Fibroblast of pulmonary artery (primary cell): ENCODE measurements around the gene TRIM6.

Experiments used
- DNase-seq: peaks from one replicate; pipeline ENCODE4 v3.0.0-alpha.2; 2010; ENCODE audit warnings: low read depth
- H3K4me3 ChIP-seq: replicated peaks from 2 replicates; pipeline ENCODE4 v1.5.1; 2011; ENCODE audit warnings: low read depth, mild to moderate bottlenecking, control low read depth, low read length, moderate library complexity
- CTCF ChIP-seq: IDR thresholded peaks from 2 replicates; pipeline ENCODE4 v1.5.1; 2011; ENCODE audit warnings: mild to moderate bottlenecking, control low read depth, low read length, inconsistent platforms; ENCODE audit errors: missing control alignments

The TRIM6 gene

DNA sequence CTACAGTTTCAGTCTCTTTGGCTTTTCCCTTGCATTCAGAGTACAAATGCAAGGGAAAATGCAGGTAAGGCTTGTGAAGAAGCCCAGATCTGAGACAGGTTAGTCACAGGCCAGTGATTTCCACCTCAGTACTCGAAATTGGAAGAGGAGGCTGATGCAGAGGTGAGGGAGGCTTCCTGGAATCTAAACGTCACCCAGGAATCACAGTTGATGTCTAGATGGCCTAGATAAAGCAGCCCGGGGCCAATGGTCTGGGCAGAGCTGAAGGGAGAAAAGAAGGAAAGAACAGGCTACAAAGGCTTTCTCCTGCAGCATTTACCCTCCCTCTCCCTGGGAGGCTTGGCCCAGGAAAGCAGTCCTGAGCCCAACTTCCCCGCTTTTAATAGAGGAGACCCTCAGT is 8.5 kb downstream of the TRIM6 start:
- no peak for DNase-seq
- no peak overlapping the region for H3K4me3 ChIP-seq
- TF ChIP-seq CTCF, result no peak

DNA sequence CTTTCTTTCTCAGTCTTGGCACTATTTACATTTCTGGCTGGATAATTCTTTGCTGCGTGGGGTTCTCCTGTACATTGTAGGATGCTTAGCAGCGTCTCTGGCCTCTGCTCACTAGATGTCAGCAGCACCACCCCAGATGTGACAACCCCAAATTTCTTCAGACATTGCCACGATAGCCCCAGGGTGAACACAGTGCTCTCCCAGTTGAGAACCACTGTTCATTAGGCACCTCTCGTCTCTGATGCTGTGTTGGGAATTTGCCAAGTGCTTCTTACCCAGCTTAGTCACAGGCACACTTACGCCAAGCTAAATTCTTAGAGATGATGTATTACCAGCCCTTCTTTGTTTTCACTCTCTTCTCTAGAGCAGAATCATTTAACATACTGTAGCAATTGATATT is 9.4 kb downstream of the TRIM6 start:
- peak; percentile 87 for DNase-seq
- no peak overlapping the region for H3K4me3 ChIP-seq
- no peak for TF ChIP-seq CTCF

DNA sequence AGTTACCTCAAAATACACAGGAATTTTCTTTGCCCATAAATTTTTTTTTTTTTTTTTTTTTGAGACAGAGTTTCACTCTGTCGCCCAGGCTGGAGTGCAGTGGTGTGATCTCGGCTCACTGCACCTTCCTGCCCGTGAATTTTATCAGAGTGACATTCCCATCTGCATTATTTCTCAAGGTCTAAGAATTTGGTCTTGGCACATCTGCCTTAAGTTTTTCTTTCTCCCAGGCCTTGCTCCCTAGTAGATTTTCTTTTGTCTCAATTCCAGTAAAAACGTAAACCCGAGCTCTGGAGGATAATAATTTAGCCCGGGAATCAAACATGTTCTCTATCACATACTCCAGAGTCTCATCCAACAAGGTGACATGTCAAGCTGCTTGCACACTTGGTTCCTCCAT is 12.4 kb downstream of the TRIM6 start:
- no peak for TF ChIP-seq CTCF
- DNase-seq, result peak; percentile 58

DNA sequence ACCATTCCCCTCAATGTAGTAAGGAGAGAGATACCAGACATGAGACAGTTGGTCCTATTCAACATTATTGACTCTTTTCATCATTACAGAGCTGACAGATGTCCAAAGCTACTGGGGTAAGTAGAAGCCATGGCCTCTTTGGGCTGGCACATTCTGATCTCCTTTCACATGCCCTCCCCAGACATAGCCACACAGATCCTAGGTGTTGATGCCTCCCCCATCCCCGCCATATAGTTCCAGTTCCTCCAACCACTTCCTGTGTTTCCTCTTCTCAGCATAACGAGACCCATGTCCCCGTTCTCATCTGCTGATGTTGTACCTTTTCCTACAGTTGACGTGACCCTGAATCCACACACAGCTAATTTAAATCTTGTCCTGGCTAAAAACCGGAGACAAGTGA is 14.0 kb downstream of the TRIM6 start:
- DNase-seq, result no peak
- TF ChIP-seq CTCF, result no peak

More for the DNA sequence above, 12.4 kb downstream of the TRIM6 start:
- no peak overlapping the region for H3K4me3 ChIP-seq

DNA sequence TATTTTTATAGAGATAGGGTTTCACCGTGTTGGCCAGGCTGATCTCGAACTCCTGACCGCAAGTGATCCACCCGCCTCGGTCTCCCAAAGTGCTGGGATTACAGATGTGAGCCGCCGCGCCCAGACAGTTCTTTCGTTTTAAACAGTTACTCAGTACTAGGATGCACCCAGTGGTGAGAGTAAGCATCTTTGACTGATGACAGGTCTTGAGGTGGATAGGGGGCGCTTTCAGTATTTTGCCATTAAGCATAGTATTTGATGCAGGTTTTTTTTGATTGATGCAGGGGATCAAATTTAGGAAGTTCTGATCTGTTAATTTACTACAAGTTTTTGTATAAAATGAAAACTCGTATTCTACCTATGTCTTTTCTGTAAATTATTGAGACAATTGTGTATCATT is 15.2 kb downstream of the TRIM6 start:
- H3K4me3 ChIP-seq, result no peak overlapping the region
- DNase-seq, result no peak
- no peak for TF ChIP-seq CTCF

More for the DNA sequence above, 14.0 kb downstream of the TRIM6 start:
- H3K4me3 ChIP-seq, result no peak overlapping the region

DNA sequence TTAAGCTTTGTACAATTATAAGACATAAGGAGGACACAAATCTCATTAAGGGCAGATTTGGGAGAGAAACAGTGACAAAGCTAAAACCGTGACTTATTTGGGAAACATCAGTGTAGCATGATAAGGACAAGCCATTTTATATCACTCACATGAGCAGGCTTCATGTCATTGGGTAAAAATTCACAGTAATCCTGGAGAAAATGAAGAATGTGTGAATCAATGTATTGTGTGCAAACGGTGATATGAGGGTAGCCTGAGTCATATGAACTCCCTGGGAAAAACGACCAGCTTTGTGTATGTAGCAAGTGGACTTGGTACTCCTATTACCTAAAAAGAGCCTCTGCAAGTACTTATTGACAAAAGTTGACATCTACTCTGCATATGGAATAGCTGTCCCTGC is 22.4 kb downstream of the TRIM6 start:
- TF ChIP-seq CTCF, result no peak
- peak; percentile 68 for DNase-seq
- no peak overlapping the region for H3K4me3 ChIP-seq

- H3K4me3 ChIP-seq, result no peak overlapping the region
- TF ChIP-seq CTCF, result no peak
- peak; percentile 82 for DNase-seq
These were observed 24.4 kb downstream of the TRIM6 start for GRCh38 chr11:5620651-5621521.
